CD4-positive, alpha-beta memory T cell (primary cell): ENCODE measurements around the gene EIF2D. TPM values are rescaled to one million over a fixed set of nuclear protein-coding genes. Genes with fewer than 3 reads are reported as not detected.
A peak's percentile ranks its signal among the peaks of the same experiment; 100 is the strongest.
"Not testable (repeated sequence)": the region's sequence is repeated elsewhere in the genome, so short reads cannot be mapped to it uniquely, and the experiment has no call there.

ENCODE experiments used
- CTCF ChIA-PET: fragments of 350-600 bp; sonication (Branson Sonifier 250); formaldehyde crosslinking; loops from one replicate; lab custom pipeline; 2021; ENCODE audit warnings: inconsistent platforms; ENCODE audit not compliant: partially characterized antibody; lab: Charles Lee
- POLR2A ChIA-PET: fragments of 350-600 bp; sonication (Branson Sonifier 250); formaldehyde crosslinking; loops from one replicate; lab custom pipeline; 2021; ENCODE audit not compliant: partially characterized antibody; lab: Charles Lee
- DNase-seq, 5 donors: peaks; one replicate each; pipeline versions ENCODE4 v3.0.0 to v3.0.0-alpha.2; 2020 to 2022; ENCODE audit warnings: mixed read lengths in 1 of 5
- H3K27ac ChIP-seq: one replicate; pipeline ENCODE4 v1.7.0; 2013; ENCODE audit warnings: low read depth, low read length
- H3K27me3 ChIP-seq: 2 replicates; pipeline ENCODE4 v1.7.0; 2013; ENCODE audit warnings: mild to moderate bottlenecking, low read length, moderate library complexity; ENCODE audit not compliant: insufficient read depth
- H3K36me3 ChIP-seq: 2 replicates; pipeline ENCODE4 v1.7.0; 2013; ENCODE audit warnings: mild to moderate bottlenecking, low read length, moderate library complexity; ENCODE audit not compliant: insufficient read depth
- H3K4me1 ChIP-seq: 2 replicates; pipeline ENCODE4 v1.7.0; 2013; ENCODE audit warnings: mild to moderate bottlenecking, low read length, moderate library complexity; ENCODE audit not compliant: insufficient read depth
- H3K4me3 ChIP-seq, 2 donors: one replicate each; pipeline ENCODE4 v1.7.0; 2013; ENCODE audit warnings: low read length in 2 of 2, mild to moderate bottlenecking in 1 of 2
- H3K9me3 ChIP-seq, 2 donors: one replicate each; pipeline ENCODE4 v1.7.0; 2013; ENCODE audit warnings: low read length in 2 of 2, control low read depth in 1 of 2; ENCODE audit not compliant: control insufficient read depth in 1 of 2
- H3K27ac Mint-ChIP-seq, 7 donors: one replicate each; pipeline ENCODE4 v1.8.0; 2020 to 2021; ENCODE audit warnings: mixed read lengths in 7 of 7, mild to moderate bottlenecking in 6 of 7, inconsistent platforms in 3 of 7, moderate library complexity in 3 of 7
- H3K27me3 Mint-ChIP-seq, 2 donors: one replicate each; pipeline ENCODE4 v1.8.0; 2020 to 2021; ENCODE audit warnings: mixed read lengths in 2 of 2
- H3K36me3 Mint-ChIP-seq, 2 donors: one replicate each; pipeline ENCODE4 v1.8.0; 2020 to 2021; ENCODE audit warnings: mixed read lengths in 2 of 2, inconsistent platforms in 1 of 2, mild to moderate bottlenecking in 1 of 2
- H3K4me1 Mint-ChIP-seq, 4 donors: one replicate each; pipeline ENCODE4 v1.8.0; 2020 to 2021; ENCODE audit warnings: mixed read lengths in 4 of 4, mild to moderate bottlenecking in 1 of 4
- H3K4me3 Mint-ChIP-seq, 8 donors: one replicate each; pipeline ENCODE4 v1.8.0; 2020 to 2021; ENCODE audit warnings: mixed read lengths in 8 of 8, mild to moderate bottlenecking in 7 of 8, moderate library complexity in 6 of 8, inconsistent platforms in 3 of 8
- H3K9me3 Mint-ChIP-seq, 8 donors: one replicate each; pipeline ENCODE4 v1.8.0; 2020 to 2021; ENCODE audit warnings: mixed read lengths in 8 of 8, mild to moderate bottlenecking in 5 of 8, inconsistent platforms in 3 of 8, moderate library complexity in 1 of 8
- intact Hi-C: fragments of 100-400 bp; cut with micrococcal nuclease; formaldehyde crosslinking; loops from one replicate; pipeline ENCODE4 v1.15.1; 2023
- polyA plus RNA-seq, 2 donors: library from polyadenylated mRNA; unstranded; fragments of 300-500 nt; fragmentation: Illumina TruSeq; gene quantifications; one replicate each; pipeline ENCODE4 v1.2.3, GENCODE V29; 2021
- total RNA-seq, 2 experiments: library from RNA; stranded (reverse); gene quantifications; one replicate each; pipeline ENCODE4 v1.2.3, GENCODE V29; 2021

The EIF2D gene
- total and polyA plus RNA-seq, 4 experiments from 2014 or later: 33.5 to 54.5 (median 46.2) TPM

GRCh38 chr1:206628916-206629315 is 16.7 kb upstream of the EIF2D start:
- Mint-ChIP-seq H3K27me3 (peaks cover 9 to 11% of the 10 kb centered on the region in 2 donors), H3K27ac (no peak overlapping the region), H3K9me3 (peaks cover 0 to 3% (median 0%) of the 10 kb centered on the region in 8 donors), H3K4me3 (no peak overlapping the region), H3K36me3 (no peaks in the 10 kb centered on the region), H3K4me1 (peaks cover 0 to 6% (median 0%) of the 10 kb centered on the region in 4 donors)
- ChIA-PET CTCF (interaction anchor here (1.7 to 9.9 kb wide), 3 partner anchors 9 to 354 kb away, joined by 7 to 274 read pairs (median 19); no protein-coding TSS in a partner anchor), POLR2A (no interaction called here)
- intact Hi-C loops: no loop called here
- Histone ChIP-seq H3K9me3 (no peaks in the 10 kb centered on the region), H3K36me3 (no peaks in the 10 kb centered on the region), H3K27ac (no peak overlapping the region), H3K4me1 (no peaks in the 10 kb centered on the region), H3K27me3 (no peaks in the 10 kb centered on the region), H3K4me3 (no peak overlapping the region)
- DNase-seq: no peak

- CTCF ChIA-PET: interaction anchor here (2.2 to 9.9 kb wide), 2 partner anchors 9 to 37 kb away, joined by 9 to 274 read pairs; partner anchors contain the start of gene DYRK3
- H3K4me1 Mint-ChIP-seq, H3K4me3 Mint-ChIP-seq, H3K4me1 ChIP-seq, intact Hi-C loops, POLR2A ChIA-PET, H3K27me3 Mint-ChIP-seq, DNase-seq, H3K27ac ChIP-seq, H3K27ac Mint-ChIP-seq, H3K27me3 ChIP-seq, H3K4me3 ChIP-seq, H3K36me3 Mint-ChIP-seq, H3K9me3 ChIP-seq, H3K36me3 ChIP-seq, H3K9me3 Mint-ChIP-seq: not testable (repeated sequence)
Observed at GRCh38 chr1:206626396-206626795, 14.1 kb upstream of the EIF2D start.

GRCh38 chr1:206609229-206609991 is 2.9 kb downstream of the EIF2D start:
- peak overlapping the region in 2 of 8 donors; percentile 28 to 38 for H3K4me3 Mint-ChIP-seq
- CTCF ChIA-PET: interaction anchor here (0.6 to 5.0 kb wide), 14 partner anchors 9 to 974 kb away, joined by 3 to 30 read pairs (median 4); partner anchors contain the start of genes DYRK3 and IKBKE
- peak overlapping the region in 4 of 7 donors; percentile 7 to 72 (median 37) for H3K27ac Mint-ChIP-seq
- DNase-seq: no peak
- intact Hi-C loops: no loop called here
- H3K27me3 ChIP-seq: no peaks in the 10 kb centered on the region
- peaks cover 12% of the 10 kb centered on the region for H3K4me1 ChIP-seq
- no peaks in the 10 kb centered on the region for H3K9me3 ChIP-seq
- H3K27me3 Mint-ChIP-seq: no peaks in the 10 kb centered on the region
- H3K27ac ChIP-seq: no peak overlapping the region
- no peak overlapping the region for H3K4me3 ChIP-seq
- no peaks in the 10 kb centered on the region for H3K9me3 Mint-ChIP-seq
- H3K36me3 Mint-ChIP-seq: peaks cover 40 to 58% of the 10 kb centered on the region in 2 donors
- POLR2A ChIA-PET: interaction anchor here (1.0 to 1.2 kb wide), 2 partner anchors 29 to 53 kb away, joined by 3 read pairs; no protein-coding TSS in a partner anchor
- H3K36me3 ChIP-seq: peaks cover 32% of the 10 kb centered on the region
- H3K4me1 Mint-ChIP-seq: peaks cover 12 to 34% (median 21%) of the 10 kb centered on the region in 4 donors

- DNase-seq: peak; percentile 52 to 60 (median 59)
- intact Hi-C loops: loop anchor here (1.0 kb wide), 1 partner anchor 56 kb away; no protein-coding TSS in a partner anchor
- no peak overlapping the region for H3K4me3 Mint-ChIP-seq
- Histone ChIP-seq H3K27me3 (no peaks in the 10 kb centered on the region), H3K9me3 (no peaks in the 10 kb centered on the region), H3K4me1 (peaks cover 12% of the 10 kb centered on the region), H3K27ac (no peak overlapping the region), H3K36me3 (peaks cover 40% of the 10 kb centered on the region), H3K4me3 (no peak overlapping the region)
- H3K9me3 Mint-ChIP-seq: no peaks in the 10 kb centered on the region
- POLR2A ChIA-PET: no interaction called here
- CTCF ChIA-PET: interaction anchor here (0.6 to 3.1 kb wide), 9 partner anchors 8 to 373 kb away, joined by 3 to 16 read pairs (median 4); partner anchors contain the start of gene IKBKE
- peak overlapping the region in 2 of 7 donors; percentile 2 to 78 for H3K27ac Mint-ChIP-seq
- H3K36me3 Mint-ChIP-seq: peaks cover 40 to 67% of the 10 kb centered on the region in 2 donors
- H3K27me3 Mint-ChIP-seq: no peaks in the 10 kb centered on the region
- H3K4me1 Mint-ChIP-seq: peaks cover 12 to 34% (median 21%) of the 10 kb centered on the region in 4 donors
Observed at GRCh38 chr1:206608108-206608698, 4.1 kb downstream of the EIF2D start.

DNA sequence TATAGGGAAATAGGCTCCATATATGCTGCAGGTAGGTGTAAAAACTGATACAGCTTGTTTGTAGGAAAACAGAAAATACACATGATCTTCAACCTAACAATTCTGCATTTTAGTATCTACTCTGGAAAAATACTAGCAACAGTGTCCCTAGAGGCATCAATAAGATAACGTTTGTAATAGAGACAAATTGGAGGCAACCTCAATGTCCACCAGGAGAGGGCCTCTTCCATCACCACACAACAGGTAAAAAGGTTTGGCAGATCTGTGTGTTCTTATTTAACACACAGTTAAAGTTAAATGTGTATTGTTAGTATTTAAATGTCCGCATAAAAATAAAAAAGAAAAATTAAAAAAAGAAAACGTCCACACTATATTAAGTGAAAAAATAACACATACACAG is 5.4 kb downstream of the EIF2D start:
- H3K4me1 Mint-ChIP-seq: peaks cover 11 to 26% (median 18%) of the 10 kb centered on the region in 4 donors
- H3K27me3 Mint-ChIP-seq: no peaks in the 10 kb centered on the region
- DNase-seq: peak in 2 of 5 donors; percentile 11 to 21
- no peak overlapping the region for H3K4me3 Mint-ChIP-seq
- POLR2A ChIA-PET: no interaction called here
- no peaks in the 10 kb centered on the region for H3K27me3 ChIP-seq
- H3K27ac ChIP-seq: no peak overlapping the region
- intact Hi-C loops: no loop called here
- CTCF ChIA-PET: interaction anchor here (0.8 to 3.1 kb wide), 9 partner anchors 15 to 375 kb away, joined by 3 to 15 read pairs (median 3); partner anchors contain the start of gene IKBKE
- no peaks in the 10 kb centered on the region for H3K9me3 ChIP-seq
- no peak overlapping the region for H3K4me3 ChIP-seq
- no peak overlapping the region for H3K27ac Mint-ChIP-seq
- peaks cover 11% of the 10 kb centered on the region for H3K4me1 ChIP-seq
- peaks cover 54% of the 10 kb centered on the region for H3K36me3 ChIP-seq
- H3K36me3 Mint-ChIP-seq: peaks cover 51 to 78% of the 10 kb centered on the region in 2 donors
- no peaks in the 10 kb centered on the region for H3K9me3 Mint-ChIP-seq

DNA sequence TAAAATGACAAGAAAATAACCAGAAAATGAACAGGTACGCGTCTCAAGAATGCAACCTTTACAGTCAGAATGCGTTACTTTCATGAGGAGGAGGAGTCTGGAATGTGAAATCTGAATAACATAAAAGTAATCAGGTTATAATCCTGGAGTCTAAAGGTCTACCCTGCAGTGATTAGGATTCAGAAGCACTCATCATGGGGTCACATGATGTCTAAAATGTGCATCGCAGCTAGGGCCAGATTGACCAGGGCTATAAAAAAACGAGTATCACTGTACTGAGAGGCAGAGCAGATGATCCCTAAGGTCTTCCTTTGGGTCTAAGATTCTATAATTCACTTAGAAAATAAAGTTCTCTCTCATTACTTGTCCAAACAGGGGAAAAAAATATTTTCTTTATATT is 7.4 kb downstream of the EIF2D start:
- CTCF ChIA-PET: interaction anchor here (1.0 to 1.1 kb wide), 2 partner anchors 60 kb away, joined by 3 to 4 read pairs; no protein-coding TSS in a partner anchor
- Histone ChIP-seq H3K27me3 (no peaks in the 10 kb centered on the region), H3K9me3 (no peaks in the 10 kb centered on the region), H3K4me3 (no peak overlapping the region), H3K36me3 (peaks cover 67% of the 10 kb centered on the region), H3K4me1 (no peaks in the 10 kb centered on the region), H3K27ac (no peak overlapping the region)
- intact Hi-C loops: no loop called here
- no peak overlapping the region for H3K4me3 Mint-ChIP-seq
- POLR2A ChIA-PET: no interaction called here
- H3K36me3 Mint-ChIP-seq: peaks cover 51 to 80% of the 10 kb centered on the region in 2 donors
- no peak overlapping the region for H3K27ac Mint-ChIP-seq
- no peak for DNase-seq
- no peaks in the 10 kb centered on the region for H3K27me3 Mint-ChIP-seq
- H3K4me1 Mint-ChIP-seq: peaks cover 3 to 13% (median 7%) of the 10 kb centered on the region in 4 donors
- no peaks in the 10 kb centered on the region for H3K9me3 Mint-ChIP-seq

DNA sequence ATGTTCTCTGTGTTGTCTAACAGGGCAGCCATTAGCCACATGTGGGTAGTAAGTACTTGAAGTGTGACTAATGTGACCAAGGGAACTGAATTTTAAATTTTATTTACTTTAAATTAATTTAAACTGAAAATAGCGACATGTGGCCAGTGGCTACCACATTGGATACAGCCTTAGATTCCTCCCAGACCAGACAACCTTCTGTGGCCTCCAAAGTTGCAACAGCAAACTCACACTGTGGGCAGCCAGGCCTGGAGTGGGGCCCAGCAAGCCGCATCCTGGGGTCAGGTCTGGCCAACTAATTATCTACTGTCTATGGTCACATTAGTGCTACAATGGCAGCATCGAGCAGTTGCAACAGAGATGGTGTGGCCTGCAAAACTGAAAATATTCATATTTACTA is 11.7 kb downstream of the EIF2D start:
- H3K36me3 ChIP-seq: peaks cover 74% of the 10 kb centered on the region
- no peaks in the 10 kb centered on the region for H3K9me3 Mint-ChIP-seq
- H3K4me3 ChIP-seq: no peak overlapping the region
- no peak overlapping the region for H3K27ac ChIP-seq
- ChIA-PET POLR2A (no interaction called here), CTCF (interaction anchor here (1.1 to 3.6 kb wide), 6 partner anchors 8 to 63 kb away, joined by 3 to 13 read pairs (median 5); partner anchors contain the start of gene EIF2D)
- no peaks in the 10 kb centered on the region for H3K9me3 ChIP-seq
- no peaks in the 10 kb centered on the region for H3K4me1 ChIP-seq
- H3K36me3 Mint-ChIP-seq: peaks cover 48 to 77% of the 10 kb centered on the region in 2 donors
- no peak overlapping the region for H3K27ac Mint-ChIP-seq
- no peak overlapping the region for H3K4me3 Mint-ChIP-seq
- no peaks in the 10 kb centered on the region for H3K27me3 ChIP-seq
- no peak for DNase-seq
- H3K27me3 Mint-ChIP-seq: no peaks in the 10 kb centered on the region
- intact Hi-C loops: no loop called here
- H3K4me1 Mint-ChIP-seq: no peaks in the 10 kb centered on the region
